OCI-LY7 (cell line): ENCODE results near the gene CNGA1. TPM values are rescaled to one million over a fixed set of nuclear protein-coding genes. Genes with fewer than 3 reads are reported as not detected.

Source experiments
- BruUV-seq: library from RNA; stranded (reverse); fragments of 400-500 nt; replicated peaks from 2 replicates; lab custom pipeline; 2021; lab: Mats Ljungman, UMichigan
- CTCF ChIA-PET: fragments of 300-600 bp; sonication (Branson Sonifier 250); formaldehyde crosslinking; loops from one replicate; lab custom pipeline; 2022; ENCODE audit warnings: antibody characterized with exemption; ENCODE audit not compliant: unreplicated experiment; lab: Charles Lee
- POLR2A ChIA-PET: fragments of 300-600 bp; sonication (Branson Sonifier 250); formaldehyde crosslinking; loops from one replicate; lab custom pipeline; 2022; ENCODE audit warnings: antibody characterized with exemption; lab: Charles Lee
- DNase-seq: peaks from one replicate; pipeline ENCODE4 v3.0.0-alpha.2; 2015; ENCODE audit warnings: low spot score
- H2AFZ ChIP-seq: fragments of 200-600 bp; sonication (generic), shearing (Covaris generic); 2 replicates; pipeline ENCODE4 v1.6.1; 2014; ENCODE audit warnings: mild to moderate bottlenecking, antibody characterized with exemption, low read length, moderate library complexity
- H3K27ac ChIP-seq: fragments of 200-600 bp; sonication (generic); 2 replicates; pipeline ENCODE4 v1.5.1; 2014; ENCODE audit warnings: mixed run types, low read depth, mild to moderate bottlenecking, moderate library complexity, low read length, inconsistent platforms; ENCODE audit not compliant: poor library complexity, severe bottlenecking
- H3K36me3 ChIP-seq: fragments of 200-600 bp; sonication (generic); 2 replicates; pipeline ENCODE4 v1.6.1; 2014; ENCODE audit warnings: mild to moderate bottlenecking, antibody characterized with exemption, low read length, moderate library complexity, mixed read lengths; ENCODE audit not compliant: insufficient read depth
- H3K4me1 ChIP-seq: fragments of 200-600 bp; sonication (generic); 2 replicates; pipeline ENCODE4 v1.5.1; 2014; ENCODE audit warnings: mild to moderate bottlenecking, low read length; ENCODE audit not compliant: insufficient read depth, poor library complexity, severe bottlenecking
- H3K4me2 ChIP-seq: fragments of 200-600 bp; sonication (generic); 2 replicates; pipeline ENCODE4 v1.6.1; 2014; ENCODE audit warnings: mild to moderate bottlenecking, low read length
- H3K4me3 ChIP-seq: fragments of 200-600 bp; sonication (generic); 2 replicates; pipeline ENCODE4 v1.5.1; 2014; ENCODE audit warnings: mild to moderate bottlenecking, low read depth, low read length; ENCODE audit not compliant: poor library complexity, severe bottlenecking
- H3K79me2 ChIP-seq: fragments of 200-600 bp; sonication (generic); 2 replicates; pipeline ENCODE4 v1.6.1; 2016; ENCODE audit warnings: low read depth, mild to moderate bottlenecking, low read length, moderate library complexity, mixed read lengths; ENCODE audit not compliant: insufficient read depth
- H3K9me2 ChIP-seq: fragments of 200-600 bp; sonication (generic); 2 replicates; pipeline ENCODE4 v1.6.1; 2016; ENCODE audit warnings: mild to moderate bottlenecking, low read length, mixed read lengths; ENCODE audit not compliant: insufficient read depth
- H3K9me3 ChIP-seq: fragments of 200-600 bp; sonication (generic); 2 replicates; pipeline ENCODE4 v1.6.1; 2014; ENCODE audit warnings: mild to moderate bottlenecking, mixed run types, low read length, mixed read lengths
- H4K20me1 ChIP-seq: fragments of 200-600 bp; sonication (generic); 2 replicates; pipeline ENCODE4 v1.6.1; 2014; ENCODE audit warnings: mild to moderate bottlenecking, antibody characterized with exemption, low read length, moderate library complexity, mixed read lengths; ENCODE audit not compliant: insufficient read depth
- EZH2phosphoT487 ChIP-seq: fragments of 200-600 bp; sonication (generic); IDR thresholded peaks from 2 replicates; pipeline ENCODE4 v1.6.1; 2018; ENCODE audit warnings: low read depth, borderline replicate concordance, mild to moderate bottlenecking, mixed run types, antibody characterized with exemption, low read length, moderate library complexity, mixed read lengths
- intact Hi-C: fragments of 100-400 bp; cut with micrococcal nuclease; formaldehyde crosslinking; loops from one replicate; pipeline ENCODE4 v1.10.0; 2022; ENCODE audit not compliant: unreplicated experiment
- total RNA-seq, 2 experiments: library from RNA; depleted of rRNA in 1 of 2; stranded (reverse); fragments of >200 nt in 1 of 2; shearing (Covaris generic) in 1 of 2; gene quantifications; 2 replicates each; pipeline ENCODE4 v1.2.3, GENCODE V29; 2014 to 2022
- TF ChIP-seq, protein P1 (sequence below): fragments of 200-600 bp; sonication (generic); conservative IDR thresholded peaks from 2 replicates; pipeline ENCODE4 v1.5.1; 2014; ENCODE audit warnings: mild to moderate bottlenecking, antibody characterized with exemption, low read length, moderate library complexity, mixed read lengths

Gene CNGA1
- total RNA-seq, 2 experiments from 2014 or later, result not detected

DNA sequence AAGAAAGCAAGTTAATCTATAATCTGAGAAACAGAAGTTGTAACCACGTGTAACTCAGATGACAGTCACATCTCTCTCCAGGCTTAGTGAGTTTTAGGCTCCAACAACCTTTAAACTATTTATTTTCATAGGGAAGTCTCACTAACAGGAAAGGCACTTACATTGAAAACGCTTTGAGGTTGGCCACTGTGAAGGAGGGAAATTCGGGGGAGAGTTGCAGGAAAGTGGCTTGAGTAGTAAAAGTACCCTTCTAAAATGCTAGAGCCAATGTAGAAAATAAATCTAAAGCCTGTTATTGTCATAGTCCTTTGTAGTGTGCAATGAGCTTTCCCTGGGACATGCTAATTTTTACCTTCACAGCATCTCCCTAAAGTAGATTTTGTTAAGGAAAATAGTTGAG is 101.1 kb downstream of the CNGA1 start:
- Histone ChIP-seq H3K79me2 (peaks cover 33% of the 10 kb centered on the region), H3K4me2 (peak overlapping the region; percentile 83), H3K4me3 (peak overlapping the region; percentile 67), H3K27ac (no peak overlapping the region), H3K9me2 (no peaks in the 10 kb centered on the region), H3K36me3 (peaks cover 19% of the 10 kb centered on the region), H2AFZ (peak overlapping the region; percentile 97; the same call in 1 of the 2 replicates), H3K4me1 (peaks cover 33% of the 10 kb centered on the region), H3K9me3 (no peaks in the 10 kb centered on the region), H4K20me1 (no peaks in the 10 kb centered on the region; the same call in 1 of the 2 replicates)
- no peak for TF ChIP-seq EZH2phosphoT487
- TF ChIP-seq, protein P1, sequence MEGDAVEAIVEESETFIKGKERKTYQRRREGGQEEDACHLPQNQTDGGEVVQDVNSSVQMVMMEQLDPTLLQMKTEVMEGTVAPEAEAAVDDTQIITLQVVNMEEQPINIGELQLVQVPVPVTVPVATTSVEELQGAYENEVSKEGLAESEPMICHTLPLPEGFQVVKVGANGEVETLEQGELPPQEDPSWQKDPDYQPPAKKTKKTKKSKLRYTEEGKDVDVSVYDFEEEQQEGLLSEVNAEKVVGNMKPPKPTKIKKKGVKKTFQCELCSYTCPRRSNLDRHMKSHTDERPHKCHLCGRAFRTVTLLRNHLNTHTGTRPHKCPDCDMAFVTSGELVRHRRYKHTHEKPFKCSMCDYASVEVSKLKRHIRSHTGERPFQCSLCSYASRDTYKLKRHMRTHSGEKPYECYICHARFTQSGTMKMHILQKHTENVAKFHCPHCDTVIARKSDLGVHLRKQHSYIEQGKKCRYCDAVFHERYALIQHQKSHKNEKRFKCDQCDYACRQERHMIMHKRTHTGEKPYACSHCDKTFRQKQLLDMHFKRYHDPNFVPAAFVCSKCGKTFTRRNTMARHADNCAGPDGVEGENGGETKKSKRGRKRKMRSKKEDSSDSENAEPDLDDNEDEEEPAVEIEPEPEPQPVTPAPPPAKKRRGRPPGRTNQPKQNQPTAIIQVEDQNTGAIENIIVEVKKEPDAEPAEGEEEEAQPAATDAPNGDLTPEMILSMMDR, result no peak
- no TSS peak for BruUV-seq
- ChIA-PET CTCF (no interaction called here), POLR2A (interaction anchor here (0.6 to 1.3 kb wide), 3 partner anchors 11 to 130 kb away, joined by 3 to 4 read pairs (median 3); no protein-coding TSS in a partner anchor)
- DNase-seq, result no peak
- intact Hi-C loops, result loop anchor here (2.0 to 10.0 kb wide), 2 partner anchors 359 to 453 kb away; partner anchors contain the start of gene COMMD8

DNA sequence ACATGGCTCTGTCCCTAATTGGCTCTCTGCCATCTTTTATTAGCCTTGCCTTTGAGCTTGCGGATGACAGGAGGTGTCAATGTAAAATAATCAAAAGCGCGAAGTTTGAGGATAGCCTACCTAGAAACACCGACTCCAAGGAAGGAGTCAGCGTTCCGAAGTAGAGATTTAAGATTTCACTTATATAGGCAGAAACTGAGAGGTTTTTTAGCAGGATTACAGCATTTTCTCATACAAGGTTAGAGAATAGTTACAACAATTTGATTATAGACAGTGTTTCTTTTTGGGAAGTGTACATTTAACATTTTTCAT is 101.6 kb downstream of the CNGA1 start:
- Histone ChIP-seq H3K4me2 (peak overlapping the region; percentile 83), H4K20me1 (no peaks in the 10 kb centered on the region; the same call in 1 of the 2 replicates), H3K4me1 (peaks cover 33% of the 10 kb centered on the region), H3K36me3 (peaks cover 24% of the 10 kb centered on the region), H3K9me2 (no peaks in the 10 kb centered on the region), H3K27ac (no peak overlapping the region), H3K4me3 (peak overlapping the region; percentile 67), H3K9me3 (no peaks in the 10 kb centered on the region), H3K79me2 (peaks cover 34% of the 10 kb centered on the region), H2AFZ (peak overlapping the region; percentile 97)
- DNase-seq, result no peak
- BruUV-seq, result TSS peak; percentile 74
- POLR2A ChIA-PET, result interaction anchor here (0.6 to 1.5 kb wide), 6 partner anchors 9 to 430 kb away, joined by 3 to 6 read pairs (median 3); partner anchors contain the start of gene ATP10D
- intact Hi-C loops, result loop anchor here (2.0 to 10.0 kb wide), 4 partner anchors 122 to 452 kb away; partner anchors contain the start of genes COMMD8 and SLAIN2
- CTCF ChIA-PET, result interaction anchor here (0.9 kb wide), 1 partner anchor 24 kb away, joined by 3 read pairs; no protein-coding TSS in a partner anchor
- TF ChIP-seq, protein P1, result no peak
- no peak for TF ChIP-seq EZH2phosphoT487
